Muscle layer of colon (tissue), 2 donors: Measurements from ENCODE around the gene PRODH.
A peak's percentile ranks its signal among the peaks of the same experiment; 100 is the strongest.
"Not testable (repeated sequence)": the region's sequence is repeated elsewhere in the genome, so short reads cannot be mapped to it uniquely, and the experiment has no call there.

Experiments used
- H3K27ac ChIP-seq: one replicate; pipeline ENCODE4 v1.7.0; 2013; ENCODE audit warnings: low read depth, mild to moderate bottlenecking, low read length, moderate library complexity
- H3K27me3 ChIP-seq, 2 donors: one replicate each; pipeline ENCODE4 v1.7.0; 2013; ENCODE audit warnings: low read length in 2 of 2, mild to moderate bottlenecking in 2 of 2; ENCODE audit not compliant: insufficient read depth in 2 of 2, control insufficient read depth in 1 of 2
- H3K36me3 ChIP-seq: one replicate; pipeline ENCODE4 v1.7.0; 2013; ENCODE audit warnings: mild to moderate bottlenecking, low read length; ENCODE audit not compliant: insufficient read depth
- H3K4me1 ChIP-seq: one replicate; pipeline ENCODE4 v1.7.0; 2013; ENCODE audit warnings: mild to moderate bottlenecking, low read length; ENCODE audit not compliant: insufficient read depth
- H3K4me3 ChIP-seq, 2 donors: one replicate each; pipeline ENCODE4 v1.7.0; 2013; ENCODE audit warnings: low read length in 2 of 2, low read depth in 1 of 2, mild to moderate bottlenecking in 1 of 2, moderate library complexity in 1 of 2
- H3K9ac ChIP-seq: one replicate; pipeline ENCODE4 v1.7.0; 2013; ENCODE audit warnings: low read length
- H3K9me3 ChIP-seq: one replicate; pipeline ENCODE4 v1.7.0; 2013; ENCODE audit warnings: mild to moderate bottlenecking, low read length
- donor health status: abdominal sarcoma.
- donor health status: Adenocarcinoma of cecum.

PRODH gene

DNA sequence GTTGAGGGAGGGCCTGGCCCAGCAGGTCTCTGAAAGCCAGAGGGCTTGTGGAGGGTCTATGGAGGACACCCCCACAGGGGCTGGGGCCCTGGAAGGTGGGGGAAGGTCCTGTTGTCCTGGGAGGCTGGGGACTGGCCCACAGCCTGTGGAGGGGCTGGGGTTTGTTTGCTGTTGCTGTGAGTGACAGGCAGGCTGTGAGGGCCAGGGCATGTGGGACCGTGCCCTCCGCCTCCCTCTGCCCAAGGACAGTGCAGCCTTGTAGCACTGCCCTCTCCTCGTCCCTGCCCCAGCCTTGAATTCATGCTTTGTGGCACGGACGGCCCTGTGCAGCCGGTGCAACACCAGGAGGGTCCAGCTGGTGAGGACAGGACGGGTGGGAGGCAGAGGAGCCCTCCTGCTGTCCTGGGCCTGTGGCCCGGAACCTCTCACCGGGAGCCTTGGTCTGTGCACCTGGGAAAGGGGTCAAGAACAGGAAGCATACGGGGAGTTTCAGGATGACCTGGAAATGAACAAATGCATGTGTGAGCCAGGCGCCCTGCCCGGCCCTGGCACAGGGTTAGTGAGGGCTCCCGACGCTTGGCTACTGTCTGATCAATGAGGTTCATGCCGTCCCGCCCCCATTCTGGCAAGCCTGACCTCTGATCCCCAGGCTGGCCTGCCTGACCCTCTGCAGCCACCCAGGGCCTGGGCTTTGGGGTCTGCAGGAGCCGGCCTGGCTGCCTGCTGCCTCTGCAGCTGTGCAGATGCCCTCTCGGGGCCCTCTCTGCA is 37.4 kb upstream of the PRODH start:
- no peaks in the 10 kb centered on the region for H3K36me3 ChIP-seq
- peaks cover 0 to 12% of the 10 kb centered on the region in 2 donors for H3K27me3 ChIP-seq
- H3K9me3 ChIP-seq = no peaks in the 10 kb centered on the region
- H3K4me3 ChIP-seq = no peak overlapping the region
- no peaks in the 10 kb centered on the region for H3K4me1 ChIP-seq
- no peak overlapping the region for H3K9ac ChIP-seq
- H3K27ac ChIP-seq = no peak overlapping the region

DNA sequence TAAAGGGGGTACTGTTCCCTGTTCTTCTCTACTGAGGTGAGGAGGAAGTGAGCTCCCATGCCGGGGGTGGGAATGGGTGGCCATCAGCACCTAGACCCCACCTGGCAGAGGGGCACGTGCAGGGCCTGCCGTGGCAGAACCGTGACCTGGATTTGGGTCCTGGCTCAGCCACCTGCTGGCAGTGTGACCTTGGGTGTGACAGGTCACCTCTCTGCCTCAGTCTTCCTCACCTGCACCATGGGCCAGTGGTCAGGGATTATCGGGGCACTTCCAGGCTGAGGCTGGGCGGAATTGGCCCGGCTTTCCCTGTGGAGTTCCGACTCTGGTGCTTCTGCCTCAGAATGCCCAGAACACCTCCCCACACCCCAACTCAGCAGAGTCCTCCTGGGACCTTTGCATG is 36.5 kb upstream of the PRODH start:
- H3K9ac ChIP-seq, H3K9me3 ChIP-seq, H3K4me3 ChIP-seq, H3K4me1 ChIP-seq, H3K27ac ChIP-seq, H3K36me3 ChIP-seq: not testable (repeated sequence)
- H3K27me3 ChIP-seq = peaks cover 0 to 17% of the 10 kb centered on the region in 2 donors

DNA sequence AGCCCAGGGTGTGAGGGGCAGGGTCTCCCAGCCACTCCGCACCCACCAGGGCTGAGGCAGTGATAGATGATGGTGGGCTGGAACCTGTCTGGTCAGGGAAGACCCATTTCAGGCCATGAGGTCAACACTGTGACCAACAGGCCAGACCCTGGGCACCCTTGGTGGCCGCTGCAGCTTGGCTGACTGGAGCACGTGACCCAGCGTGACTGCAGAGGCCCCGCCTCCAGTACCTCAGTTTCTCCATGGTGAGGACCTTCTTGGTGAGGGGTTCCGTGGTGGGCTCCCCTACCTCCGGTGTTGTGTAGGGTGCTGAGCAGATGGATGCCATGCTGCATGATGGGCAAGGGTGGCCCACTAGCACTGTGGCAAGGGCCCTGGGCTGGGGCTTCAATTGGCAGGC is 35.9 kb upstream of the PRODH start:
- H3K36me3 ChIP-seq, H3K4me3 ChIP-seq, H3K4me1 ChIP-seq, H3K9ac ChIP-seq, H3K27ac ChIP-seq, H3K9me3 ChIP-seq: not testable (repeated sequence)
- peaks cover 0 to 17% of the 10 kb centered on the region in 2 donors for H3K27me3 ChIP-seq

DNA sequence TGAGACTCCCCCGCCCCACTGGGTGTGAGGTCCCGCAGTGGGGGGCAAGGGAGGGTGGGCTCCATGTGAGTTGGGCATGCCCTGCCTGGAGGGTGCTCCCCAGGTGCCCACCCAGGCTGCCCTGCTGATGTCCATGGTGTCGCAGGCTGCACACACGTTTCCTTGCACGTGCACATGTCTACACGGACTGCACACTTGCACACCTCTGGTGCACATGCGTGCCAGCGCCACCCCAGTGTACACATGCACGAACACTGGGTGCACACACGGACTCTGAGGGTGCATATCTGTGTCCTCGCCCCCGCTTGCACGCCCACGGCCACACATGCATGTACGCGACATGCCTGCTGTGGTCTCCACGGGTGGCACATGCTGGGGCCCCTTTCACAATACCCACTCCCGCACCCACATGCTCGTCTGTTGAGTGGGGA is 35.2 kb upstream of the PRODH start:
- H3K27ac ChIP-seq = no peak overlapping the region
- H3K4me1 ChIP-seq = no peaks in the 10 kb centered on the region
- H3K36me3 ChIP-seq = no peaks in the 10 kb centered on the region
- no peaks in the 10 kb centered on the region for H3K9me3 ChIP-seq
- peaks cover 0 to 17% of the 10 kb centered on the region in 2 donors for H3K27me3 ChIP-seq
- no peak overlapping the region for H3K9ac ChIP-seq
- no peak overlapping the region for H3K4me3 ChIP-seq

DNA sequence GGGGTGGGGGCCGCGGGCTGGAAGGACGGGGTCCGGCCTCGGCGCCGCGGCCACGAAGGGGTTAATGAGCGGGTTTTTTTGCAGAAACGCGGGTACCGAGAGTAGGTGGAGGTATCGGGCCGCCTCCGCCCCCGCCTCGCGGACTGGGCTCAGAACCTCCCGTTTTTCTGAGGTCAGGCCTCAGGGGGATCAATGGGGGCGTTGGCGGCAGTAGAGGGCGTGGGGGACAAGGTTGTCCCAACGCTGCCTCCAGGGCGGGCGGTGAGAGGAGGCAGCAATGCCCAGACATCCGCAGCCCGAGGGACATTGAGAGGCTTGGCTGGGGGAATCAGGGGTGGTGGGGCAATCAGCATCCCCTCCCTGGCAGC is 34.8 kb upstream of the PRODH start:
- Histone ChIP-seq H3K9me3 (no peaks in the 10 kb centered on the region), H3K27ac (no peak overlapping the region), H3K4me3 (peak overlapping the region in 1 of 2 donors; percentile 45), H3K4me1 (no peaks in the 10 kb centered on the region), H3K9ac (no peak overlapping the region), H3K27me3 (peaks cover 0 to 17% of the 10 kb centered on the region in 2 donors), H3K36me3 (no peaks in the 10 kb centered on the region)

DNA sequence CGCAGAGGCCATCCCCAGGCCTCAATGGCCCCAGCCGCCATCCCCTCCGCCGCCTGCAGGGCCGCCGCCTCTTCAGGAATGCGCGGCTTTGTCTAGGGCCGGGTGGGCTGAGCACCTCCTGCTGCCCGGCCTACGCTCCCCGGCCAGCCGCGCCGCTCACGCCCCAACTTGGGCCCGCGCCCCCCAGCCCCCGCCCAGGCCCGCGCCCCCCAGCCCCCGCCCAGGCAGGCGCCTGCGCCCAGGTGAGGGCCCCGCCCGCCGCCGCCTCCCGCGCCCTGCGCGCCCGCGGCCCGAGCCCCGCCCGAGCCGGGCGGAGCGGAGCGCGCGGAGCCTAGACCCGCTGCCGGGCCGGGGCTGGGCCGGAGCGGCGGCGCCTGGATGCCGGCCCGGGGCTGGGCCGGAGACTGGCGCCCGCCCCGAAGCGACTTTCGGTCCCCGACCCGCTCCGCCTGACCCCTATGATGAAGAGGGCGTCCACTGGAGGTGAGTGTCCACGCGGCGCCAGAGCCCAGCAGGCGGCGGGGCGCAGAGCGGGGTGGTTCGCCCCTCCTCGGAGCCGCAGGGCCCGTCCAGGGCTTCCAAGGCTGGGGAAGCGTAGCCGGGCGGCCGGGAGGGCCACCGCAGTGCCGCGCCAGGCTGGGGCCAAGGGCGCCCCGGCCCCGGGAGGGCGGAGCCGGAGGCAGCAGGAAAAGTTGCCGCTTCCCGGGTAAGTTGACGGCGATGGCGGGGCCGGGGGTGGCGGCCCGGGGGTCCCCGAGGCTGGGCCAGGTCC is 34.3 kb upstream of the PRODH start:
- Histone ChIP-seq H3K27me3 (peaks cover 0 to 17% of the 10 kb centered on the region in 2 donors), H3K36me3 (no peaks in the 10 kb centered on the region), H3K27ac (no peak overlapping the region), H3K4me1 (no peaks in the 10 kb centered on the region), H3K9ac (no peak overlapping the region), H3K4me3 (peak overlapping the region in 1 of 2 donors; percentile 45), H3K9me3 (no peaks in the 10 kb centered on the region)

DNA sequence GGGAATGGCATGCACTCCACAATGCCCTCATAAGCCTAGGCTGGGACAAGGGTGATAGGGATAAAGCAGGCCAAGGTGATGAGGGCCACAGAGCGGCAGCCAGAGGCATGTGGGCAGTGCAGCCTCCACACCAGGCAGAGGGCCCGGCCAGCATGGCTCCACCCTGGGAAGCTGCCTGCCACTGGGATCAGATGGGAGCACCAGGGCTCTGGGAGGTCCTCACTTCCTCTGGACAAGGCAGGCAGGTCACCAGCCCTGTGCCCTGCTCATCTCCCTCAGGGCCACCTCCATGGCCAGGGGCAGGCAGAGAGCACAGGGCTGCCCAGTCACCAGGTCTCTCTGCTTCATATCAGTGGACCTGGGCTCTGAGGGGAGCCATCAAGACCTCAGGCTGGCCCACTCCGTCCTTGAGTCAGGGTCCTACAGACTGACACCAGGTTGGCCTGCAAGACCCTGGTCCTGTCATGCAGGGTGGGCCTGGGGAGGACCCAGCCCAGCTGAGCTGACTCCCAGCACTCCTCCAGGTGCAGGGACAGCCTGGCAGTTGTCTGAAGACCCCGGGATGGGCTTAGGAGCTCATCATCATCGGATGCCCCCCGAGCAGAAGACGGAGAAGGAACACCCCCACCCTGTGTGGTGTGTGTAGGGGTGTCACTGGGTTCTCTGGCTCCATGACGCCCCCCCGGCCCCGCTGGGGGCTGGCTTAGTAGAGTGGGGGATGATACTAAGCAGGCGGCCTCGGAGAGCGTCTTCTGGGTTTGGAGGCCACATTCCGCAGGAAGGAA is 33.3 kb upstream of the PRODH start:
- not testable (repeated sequence) for H3K9ac ChIP-seq, H3K36me3 ChIP-seq, H3K4me3 ChIP-seq, H3K4me1 ChIP-seq, H3K9me3 ChIP-seq, H3K27ac ChIP-seq
- peaks cover 0 to 17% of the 10 kb centered on the region in 2 donors for H3K27me3 ChIP-seq

DNA sequence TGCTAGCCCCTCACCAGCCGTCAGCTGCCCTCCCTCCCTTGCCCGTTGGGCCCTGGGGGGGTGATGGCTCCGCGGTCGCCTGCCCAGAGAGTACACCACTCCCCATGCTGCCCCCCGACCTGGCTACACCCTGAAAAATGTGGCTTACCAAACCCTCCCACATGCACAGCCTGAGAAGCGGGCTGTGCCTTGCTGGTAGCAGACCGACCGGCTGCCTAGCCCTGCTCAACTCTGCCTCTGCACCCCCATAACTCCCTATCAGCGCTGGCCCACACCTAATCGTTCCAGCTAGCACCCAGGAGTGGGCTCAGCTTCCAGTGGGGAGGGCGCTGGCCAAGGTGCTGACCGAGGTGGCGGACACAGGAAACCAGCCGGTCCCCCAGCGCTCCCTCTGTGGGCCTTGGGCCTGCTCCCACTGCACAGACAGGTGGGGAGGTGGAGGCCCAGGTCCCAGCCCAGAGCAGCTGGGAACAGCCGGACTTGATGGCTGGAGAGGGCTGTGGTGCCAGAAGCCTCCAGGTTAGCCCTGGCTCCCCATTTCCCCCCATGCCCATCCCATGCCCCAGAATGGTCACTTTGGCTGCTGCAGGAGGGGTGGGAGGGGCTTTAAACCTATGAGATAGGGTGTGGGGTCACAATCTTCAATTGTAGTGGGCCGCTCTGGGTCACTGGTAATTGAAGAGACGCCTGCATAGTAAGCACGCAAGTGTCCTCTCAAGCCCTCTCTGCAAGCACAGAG is 32.1 kb upstream of the PRODH start:
- no peak overlapping the region for H3K9ac ChIP-seq
- H3K27ac ChIP-seq = no peak overlapping the region
- no peak overlapping the region for H3K4me3 ChIP-seq
- H3K27me3 ChIP-seq = peaks cover 0 to 17% of the 10 kb centered on the region in 2 donors
- no peaks in the 10 kb centered on the region for H3K36me3 ChIP-seq
- H3K9me3 ChIP-seq = no peaks in the 10 kb centered on the region
- H3K4me1 ChIP-seq = no peaks in the 10 kb centered on the region

DNA sequence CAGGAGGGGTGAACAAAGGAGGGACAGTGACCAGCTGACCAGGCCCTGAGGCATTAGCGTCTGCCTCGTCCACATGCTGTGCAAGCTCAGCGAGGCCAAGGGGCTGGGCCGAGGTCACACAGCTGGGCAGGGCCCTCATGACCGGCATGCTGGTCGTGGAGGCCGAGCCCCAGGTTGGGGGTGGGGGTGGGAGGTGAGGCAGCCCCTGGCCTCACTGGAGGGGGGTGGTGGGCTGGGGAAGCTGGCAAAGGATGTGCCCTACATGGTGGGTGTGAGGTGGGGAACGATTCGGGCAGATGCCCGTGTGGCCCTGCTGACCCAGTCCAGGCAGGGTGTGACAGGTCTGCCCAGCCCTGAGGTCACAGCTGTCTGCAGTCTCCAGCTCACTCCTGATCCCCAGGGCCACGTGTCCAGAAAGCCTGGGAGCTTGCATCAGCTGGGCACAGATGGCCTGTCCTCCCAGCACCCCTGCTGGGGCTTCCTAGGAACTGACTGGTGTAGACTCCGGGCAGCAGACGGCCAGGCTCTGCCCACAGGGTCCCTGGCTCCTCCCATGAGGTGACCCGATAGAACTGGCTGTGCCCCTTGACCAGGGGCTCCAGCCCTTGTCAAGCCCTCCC is 31.4 kb upstream of the PRODH start:
- not testable (repeated sequence) for H3K4me3 ChIP-seq, H3K9ac ChIP-seq, H3K36me3 ChIP-seq, H3K9me3 ChIP-seq, H3K27ac ChIP-seq, H3K4me1 ChIP-seq
- peaks cover 0 to 17% of the 10 kb centered on the region in 2 donors for H3K27me3 ChIP-seq

DNA sequence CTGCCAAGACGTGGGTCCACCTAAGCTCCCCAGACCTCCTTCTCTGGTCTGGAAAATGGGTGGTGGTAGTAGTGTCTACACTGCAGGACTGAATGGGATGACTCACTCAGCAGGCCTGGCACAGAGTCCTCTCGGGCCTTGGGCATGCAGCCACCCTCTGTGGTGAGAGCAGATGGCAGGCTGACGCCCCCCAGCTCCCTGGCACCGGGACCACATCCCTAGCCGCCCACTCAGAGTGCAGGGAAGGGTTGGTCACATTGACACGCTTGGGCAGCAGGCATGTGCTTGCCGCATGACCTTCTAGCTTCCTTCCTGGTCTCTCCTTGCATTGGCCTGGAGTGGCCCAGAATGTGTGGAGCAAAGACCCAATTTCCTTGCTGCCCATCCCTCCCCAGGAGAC is 30.7 kb upstream of the PRODH start:
- no peaks in the 10 kb centered on the region for H3K36me3 ChIP-seq
- peaks cover 0 to 16% of the 10 kb centered on the region in 2 donors for H3K27me3 ChIP-seq
- H3K4me1 ChIP-seq = no peaks in the 10 kb centered on the region
- no peak overlapping the region for H3K27ac ChIP-seq
- H3K4me3 ChIP-seq = no peak overlapping the region
- H3K9ac ChIP-seq = no peak overlapping the region
- H3K9me3 ChIP-seq = no peaks in the 10 kb centered on the region
